Astrocyte of the hippocampus (primary cell): ENCODE data around the gene CDH23.

Experiments
- DNase-seq: peaks from one replicate; pipeline ENCODE4 v3.0.0; 2011; ENCODE audit warnings: low read depth, low spot score

The CDH23 gene

GRCh38 chr10:71797533-71798307 is 401.0 kb downstream of the CDH23 start:
- DNase-seq: no peak

GRCh38 chr10:71798308-71798624 is 401.5 kb downstream of the CDH23 start:
- no peak for DNase-seq

- no peak for DNase-seq
Measured at GRCh38 chr10:71799112-71799511, 402.4 kb downstream of the CDH23 start.

GRCh38 chr10:71799608-71800453 is 403.1 kb downstream of the CDH23 start:
- DNase-seq: no peak

- DNase-seq: no peak
Measured at GRCh38 chr10:71801361-71801760, 404.6 kb downstream of the CDH23 start.

- no peak for DNase-seq
Measured at GRCh38 chr10:71802235-71802634, 405.5 kb downstream of the CDH23 start.

GRCh38 chr10:71802715-71803488 is 406.2 kb downstream of the CDH23 start:
- no peak for DNase-seq

- no peak for DNase-seq
Measured at GRCh38 chr10:71804077-71804476, 407.4 kb downstream of the CDH23 start.

GRCh38 chr10:71805776-71806703 is 409.3 kb downstream of the CDH23 start:
- no peak for DNase-seq

- no peak for DNase-seq
Measured at GRCh38 chr10:71806704-71807556, 410.2 kb downstream of the CDH23 start.

GRCh38 chr10:71807557-71808510 is 411.1 kb downstream of the CDH23 start:
- no peak for DNase-seq

- no peak for DNase-seq
Measured at GRCh38 chr10:71809628-71810027, 412.9 kb downstream of the CDH23 start.

- DNase-seq: no peak
Measured at GRCh38 chr10:71810048-71810750, 413.5 kb downstream of the CDH23 start.

GRCh38 chr10:71811351-71811750 is 414.6 kb downstream of the CDH23 start:
- no peak for DNase-seq

- peak; percentile 73 for DNase-seq
Measured at GRCh38 chr10:71812016-71812912, 415.5 kb downstream of the CDH23 start.

GRCh38 chr10:71812913-71813590 is 416.3 kb downstream of the CDH23 start:
- DNase-seq: no peak

- no peak for DNase-seq
Measured at GRCh38 chr10:71814922-71815411, 418.2 kb downstream of the CDH23 start.
